CD4-positive, alpha-beta memory T cell (primary cell): ENCODE results near the gene ZBTB22. TPM values are rescaled to one million over a fixed set of nuclear protein-coding genes. Genes with fewer than 3 reads are reported as not detected.

Experiments
- CTCF ChIA-PET: fragments of 350-600 bp; sonication (Branson Sonifier 250); formaldehyde crosslinking; loops from one replicate; lab custom pipeline; 2021; ENCODE audit warnings: inconsistent platforms; ENCODE audit not compliant: partially characterized antibody; lab: Charles Lee
- POLR2A ChIA-PET: fragments of 350-600 bp; sonication (Branson Sonifier 250); formaldehyde crosslinking; loops from one replicate; lab custom pipeline; 2021; ENCODE audit not compliant: partially characterized antibody; lab: Charles Lee
- DNase-seq, 5 donors: peaks; one replicate each; pipeline versions ENCODE4 v3.0.0 to v3.0.0-alpha.2; 2020 to 2022; ENCODE audit warnings: mixed read lengths in 1 of 5
- H3K27ac ChIP-seq: one replicate; pipeline ENCODE4 v1.7.0; 2013; ENCODE audit warnings: low read depth, low read length
- H3K27me3 ChIP-seq: 2 replicates; pipeline ENCODE4 v1.7.0; 2013; ENCODE audit warnings: mild to moderate bottlenecking, low read length, moderate library complexity; ENCODE audit not compliant: insufficient read depth
- H3K36me3 ChIP-seq: 2 replicates; pipeline ENCODE4 v1.7.0; 2013; ENCODE audit warnings: mild to moderate bottlenecking, low read length, moderate library complexity; ENCODE audit not compliant: insufficient read depth
- H3K4me1 ChIP-seq: 2 replicates; pipeline ENCODE4 v1.7.0; 2013; ENCODE audit warnings: mild to moderate bottlenecking, low read length, moderate library complexity; ENCODE audit not compliant: insufficient read depth
- H3K4me3 ChIP-seq, 2 donors: one replicate each; pipeline ENCODE4 v1.7.0; 2013; ENCODE audit warnings: low read length in 2 of 2, mild to moderate bottlenecking in 1 of 2
- H3K9me3 ChIP-seq, 2 donors: one replicate each; pipeline ENCODE4 v1.7.0; 2013; ENCODE audit warnings: low read length in 2 of 2, control low read depth in 1 of 2; ENCODE audit not compliant: control insufficient read depth in 1 of 2
- H3K27ac Mint-ChIP-seq, 7 donors: one replicate each; pipeline ENCODE4 v1.8.0; 2020 to 2021; ENCODE audit warnings: mixed read lengths in 7 of 7, mild to moderate bottlenecking in 6 of 7, inconsistent platforms in 3 of 7, moderate library complexity in 3 of 7
- H3K27me3 Mint-ChIP-seq, 2 donors: one replicate each; pipeline ENCODE4 v1.8.0; 2020 to 2021; ENCODE audit warnings: mixed read lengths in 2 of 2
- H3K36me3 Mint-ChIP-seq, 2 donors: one replicate each; pipeline ENCODE4 v1.8.0; 2020 to 2021; ENCODE audit warnings: mixed read lengths in 2 of 2, inconsistent platforms in 1 of 2, mild to moderate bottlenecking in 1 of 2
- H3K4me1 Mint-ChIP-seq, 4 donors: one replicate each; pipeline ENCODE4 v1.8.0; 2020 to 2021; ENCODE audit warnings: mixed read lengths in 4 of 4, mild to moderate bottlenecking in 1 of 4
- H3K4me3 Mint-ChIP-seq, 8 donors: one replicate each; pipeline ENCODE4 v1.8.0; 2020 to 2021; ENCODE audit warnings: mixed read lengths in 8 of 8, mild to moderate bottlenecking in 7 of 8, moderate library complexity in 6 of 8, inconsistent platforms in 3 of 8
- H3K9me3 Mint-ChIP-seq, 8 donors: one replicate each; pipeline ENCODE4 v1.8.0; 2020 to 2021; ENCODE audit warnings: mixed read lengths in 8 of 8, mild to moderate bottlenecking in 5 of 8, inconsistent platforms in 3 of 8, moderate library complexity in 1 of 8
- intact Hi-C: fragments of 100-400 bp; cut with micrococcal nuclease; formaldehyde crosslinking; loops from one replicate; pipeline ENCODE4 v1.15.1; 2023
- polyA plus RNA-seq, 2 donors: library from polyadenylated mRNA; unstranded; fragments of 300-500 nt; fragmentation: Illumina TruSeq; gene quantifications; one replicate each; pipeline ENCODE4 v1.2.3, GENCODE V29; 2021
- total RNA-seq, 2 experiments: library from RNA; stranded (reverse); gene quantifications; one replicate each; pipeline ENCODE4 v1.2.3, GENCODE V29; 2021

The ZBTB22 gene
- total and polyA plus RNA-seq, 4 experiments from 2014 or later, result 15.3 to 28.7 (median 23.5) TPM

GRCh38 chr6:33297406-33297955 lies 20.1 kb downstream of the ZBTB22 start:
- H3K27me3 Mint-ChIP-seq, result peaks cover 0 to 4% of the 10 kb centered on the region in 2 donors
- peak overlapping the region; percentile 72 to 99 (median 88) for H3K27ac Mint-ChIP-seq
- intact Hi-C loops, result no loop called here
- Histone ChIP-seq H3K27ac (peak overlapping the region; percentile 94), H3K27me3 (no peaks in the 10 kb centered on the region), H3K4me3 (no peak overlapping the region), H3K4me1 (peaks cover 27% of the 10 kb centered on the region), H3K9me3 (no peaks in the 10 kb centered on the region), H3K36me3 (peaks cover 48% of the 10 kb centered on the region)
- H3K4me3 Mint-ChIP-seq, result peak overlapping the region; percentile 50 to 99 (median 60)
- no peak for DNase-seq
- H3K36me3 Mint-ChIP-seq, result peaks cover 13 to 53% of the 10 kb centered on the region in 2 donors
- CTCF ChIA-PET, result interaction anchor here (0.9 to 4.8 kb wide), 4 partner anchors 14 to 49 kb away, joined by 4 to 35 read pairs (median 4); partner anchors contain the start of gene TAPBP
- peaks cover 18 to 35% (median 26%) of the 10 kb centered on the region in 4 donors for H3K4me1 Mint-ChIP-seq
- peaks cover 0 to 2% (median 0%) of the 10 kb centered on the region in 8 donors for H3K9me3 Mint-ChIP-seq
- POLR2A ChIA-PET, result interaction anchor here (1.4 to 7.4 kb wide), 8 partner anchors 9 to 119 kb away, joined by 3 to 150 read pairs (median 89); partner anchors contain the start of genes B3GALT4, PFDN6, RPS18 and TAPBP

- Mint-ChIP-seq H3K9me3 (peaks cover 0 to 2% (median 0%) of the 10 kb centered on the region in 8 donors), H3K4me1 (peaks cover 18 to 35% (median 26%) of the 10 kb centered on the region in 4 donors), H3K4me3 (peak overlapping the region; percentile 42 to 99 (median 70)), H3K36me3 (peaks cover 12 to 56% of the 10 kb centered on the region in 2 donors), H3K27me3 (peaks cover 0 to 4% of the 10 kb centered on the region in 2 donors), H3K27ac (peak overlapping the region; percentile 70 to 99 (median 93))
- DNase-seq, result no peak
- Histone ChIP-seq H3K27ac (peak overlapping the region; percentile 94), H3K9me3 (no peaks in the 10 kb centered on the region), H3K27me3 (no peaks in the 10 kb centered on the region), H3K4me3 (no peak overlapping the region), H3K4me1 (peaks cover 27% of the 10 kb centered on the region), H3K36me3 (peaks cover 52% of the 10 kb centered on the region)
- ChIA-PET CTCF (interaction anchor here (0.9 to 1.5 kb wide), 4 partner anchors 19 to 49 kb away, joined by 4 to 5 read pairs (median 4); no protein-coding TSS in a partner anchor), POLR2A (interaction anchor here (1.4 to 7.4 kb wide), 7 partner anchors 8 to 48 kb away, joined by 3 to 150 read pairs (median 91); partner anchors contain the start of genes B3GALT4, PFDN6, RPS18 and TAPBP)
- intact Hi-C loops, result no loop called here
Observed at GRCh38 chr6:33296797-33297405, 20.6 kb downstream of the ZBTB22 start.

- H3K9me3 Mint-ChIP-seq, result peaks cover 0 to 2% (median 0%) of the 10 kb centered on the region in 8 donors
- DNase-seq, result no peak
- peaks cover 0 to 4% of the 10 kb centered on the region in 2 donors for H3K27me3 Mint-ChIP-seq
- H3K9me3 ChIP-seq, result no peaks in the 10 kb centered on the region
- H3K36me3 ChIP-seq, result peaks cover 59% of the 10 kb centered on the region
- peak overlapping the region in 6 of 7 donors; percentile 52 to 96 (median 84) for H3K27ac Mint-ChIP-seq
- peaks cover 17 to 35% (median 26%) of the 10 kb centered on the region in 4 donors for H3K4me1 Mint-ChIP-seq
- H3K4me3 Mint-ChIP-seq, result peak overlapping the region in 2 of 8 donors; percentile 3 to 25
- no peak overlapping the region for H3K4me3 ChIP-seq
- intact Hi-C loops, result no loop called here
- H3K27me3 ChIP-seq, result no peaks in the 10 kb centered on the region
- H3K4me1 ChIP-seq, result peaks cover 25% of the 10 kb centered on the region
- ChIA-PET CTCF (interaction anchor here (1.5 kb wide), 1 partner anchor 49 kb away, joined by 5 read pairs; no protein-coding TSS in a partner anchor), POLR2A (interaction anchor here (4.7 to 7.4 kb wide), 3 partner anchors 15 to 24 kb away, joined by 81 to 150 read pairs (median 91); partner anchors contain the start of genes B3GALT4, RPS18, VPS52 and ZBTB22)
- H3K36me3 Mint-ChIP-seq, result peaks cover 4 to 55% of the 10 kb centered on the region in 2 donors
- no peak overlapping the region for H3K27ac ChIP-seq
Observed at GRCh38 chr6:33295621-33296369, 21.7 kb downstream of the ZBTB22 start.

GRCh38 chr6:33294086-33294823 lies 23.3 kb downstream of the ZBTB22 start:
- ChIA-PET CTCF (no interaction called here), POLR2A (interaction anchor here (1.6 to 8.8 kb wide), 2 partner anchors 17 to 45 kb away, joined by 3 to 220 read pairs; partner anchors contain the start of gene B3GALT4)
- Mint-ChIP-seq H3K27me3 (peaks cover 0 to 4% of the 10 kb centered on the region in 2 donors), H3K27ac (peak overlapping the region in 4 of 7 donors; percentile 37 to 68 (median 48)), H3K36me3 (peaks cover 4 to 48% of the 10 kb centered on the region in 2 donors), H3K4me1 (peaks cover 22 to 40% (median 30%) of the 10 kb centered on the region in 4 donors), H3K9me3 (no peaks in the 10 kb centered on the region), H3K4me3 (no peak overlapping the region)
- no peak overlapping the region for H3K27ac ChIP-seq
- no peak for DNase-seq
- no peak overlapping the region for H3K4me3 ChIP-seq
- H3K9me3 ChIP-seq, result no peaks in the 10 kb centered on the region
- intact Hi-C loops, result no loop called here
- no peaks in the 10 kb centered on the region for H3K27me3 ChIP-seq
- peaks cover 28% of the 10 kb centered on the region for H3K4me1 ChIP-seq
- H3K36me3 ChIP-seq, result peaks cover 59% of the 10 kb centered on the region

GRCh38 chr6:33292996-33293682 lies 24.4 kb downstream of the ZBTB22 start:
- CTCF ChIA-PET, result interaction anchor here (1.0 to 2.0 kb wide), 3 partner anchors 13 to 52 kb away, joined by 3 to 5 read pairs (median 4); partner anchors contain the start of genes RPS18 and VPS52
- no peak for DNase-seq
- intact Hi-C loops, result no loop called here
- peak overlapping the region in 4 of 7 donors; percentile 29 to 68 (median 50) for H3K27ac Mint-ChIP-seq
- peaks cover 0 to 3% of the 10 kb centered on the region in 2 donors for H3K27me3 Mint-ChIP-seq
- POLR2A ChIA-PET, result interaction anchor here (1.6 to 8.8 kb wide), 4 partner anchors 15 to 51 kb away, joined by 3 to 220 read pairs (median 61); partner anchors contain the start of genes B3GALT4, RPS18 and VPS52
- Histone ChIP-seq H3K4me3 (no peak overlapping the region), H3K27ac (no peak overlapping the region), H3K9me3 (no peaks in the 10 kb centered on the region), H3K27me3 (no peaks in the 10 kb centered on the region), H3K36me3 (peaks cover 59% of the 10 kb centered on the region), H3K4me1 (peaks cover 34% of the 10 kb centered on the region)
- H3K4me1 Mint-ChIP-seq, result peaks cover 24 to 47% (median 36%) of the 10 kb centered on the region in 4 donors
- no peak overlapping the region for H3K4me3 Mint-ChIP-seq
- H3K36me3 Mint-ChIP-seq, result peaks cover 7 to 47% of the 10 kb centered on the region in 2 donors
- H3K9me3 Mint-ChIP-seq, result no peaks in the 10 kb centered on the region
